MCF 10A (cell line): Measurements from ENCODE around the gene SRP54. TPM values are rescaled to one million over a fixed set of nuclear protein-coding genes. Genes with fewer than 3 reads are reported as not detected.

ENCODE experiments used
- BruUV-seq: library from RNA; stranded (reverse); fragments of 400-500 nt; replicated peaks from 2 replicates; lab custom pipeline; 2021; lab: Mats Ljungman, UMichigan
- CTCF ChIA-PET: fragments of 300-600 bp; sonication (Branson Sonifier 250); formaldehyde crosslinking; extraction: SDS; loops from one replicate; lab custom pipeline; 2021; ENCODE audit warnings: antibody characterized with exemption, inconsistent platforms; lab: Yijun Ruan, JAX
- POLR2A ChIA-PET: fragments of 300-600, 350-650 bp; sonication (Branson Sonifier 250); formaldehyde crosslinking; extraction: SDS; loops from one replicate; lab custom pipeline; 2020; ENCODE audit warnings: antibody characterized with exemption, inconsistent platforms; lab: Yijun Ruan, JAX
- DNase-seq: peaks from one replicate; pipeline ENCODE4 v3.0.0-alpha.2; 2018; ENCODE audit not compliant: unreplicated experiment
- H3K27ac Mint-ChIP-seq: one replicate; pipeline ENCODE4 v1.8.0; 2022; ENCODE audit warnings: mild to moderate bottlenecking, low read depth, mixed read lengths; ENCODE audit not compliant: unreplicated experiment
- H3K27me3 Mint-ChIP-seq: one replicate; pipeline ENCODE4 v1.8.0; 2022; ENCODE audit warnings: mixed read lengths; ENCODE audit not compliant: insufficient read depth, unreplicated experiment
- H3K36me3 Mint-ChIP-seq: one replicate; pipeline ENCODE4 v1.8.0; 2022; ENCODE audit warnings: mild to moderate bottlenecking, moderate library complexity, mixed read lengths; ENCODE audit not compliant: insufficient read depth, unreplicated experiment
- H3K4me1 Mint-ChIP-seq: one replicate; pipeline ENCODE4 v1.8.0; 2022; ENCODE audit warnings: mixed read lengths; ENCODE audit not compliant: insufficient read depth, unreplicated experiment
- H3K4me3 Mint-ChIP-seq: one replicate; pipeline ENCODE4 v1.8.0; 2022; ENCODE audit warnings: mild to moderate bottlenecking, moderate library complexity, mixed read lengths; ENCODE audit not compliant: unreplicated experiment
- H3K9me3 Mint-ChIP-seq: one replicate; pipeline ENCODE4 v1.8.0; 2022; ENCODE audit warnings: mixed read lengths; ENCODE audit not compliant: unreplicated experiment
- intact Hi-C: fragments of 100-400 bp; cut with micrococcal nuclease; formaldehyde crosslinking; loops from 2 replicates; pipeline ENCODE4 v1.14.1; 2022
- total RNA-seq: library from RNA; stranded (reverse); gene quantifications from 2 replicates; pipeline ENCODE4 v1.2.3, GENCODE V29; 2022
- TF ChIP-seq, protein P1 (sequence below): fragments of 200-600 bp; IDR thresholded peaks from one replicate; pipeline ENCODE4 v1.8.0; 2022; ENCODE audit warnings: antibody characterized with exemption, mild to moderate bottlenecking; ENCODE audit not compliant: unreplicated experiment

Gene SRP54
- total RNA-seq, 1 experiment from 2014 or later: 77.4 TPM

- CTCF ChIA-PET: no interaction called here
Observed at GRCh38 chr14:34971381-34971780, 11.4 kb upstream of the SRP54 start.

DNA sequence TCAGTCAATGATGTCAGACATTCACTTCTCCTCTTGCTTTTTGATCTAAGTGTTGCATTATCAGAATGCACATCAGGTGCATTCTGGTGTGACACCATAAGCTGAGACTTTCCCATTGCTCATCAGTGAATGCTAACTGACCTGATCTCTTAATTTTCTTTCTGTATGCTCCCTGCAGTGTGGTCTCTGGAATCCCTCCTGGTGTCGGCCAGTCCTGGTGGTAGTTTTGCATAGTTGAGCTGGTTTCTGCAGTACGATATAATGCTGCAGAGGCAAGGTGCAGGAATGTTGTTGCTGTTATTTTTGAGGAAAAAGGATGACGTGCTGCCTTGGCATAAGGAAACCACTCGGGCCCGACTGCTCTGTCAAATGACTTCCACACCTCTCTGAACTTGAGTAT is 11.0 kb upstream of the SRP54 start:
- intact Hi-C loops: no loop called here
- H3K4me1 Mint-ChIP-seq: peaks cover 9% of the 10 kb centered on the region
- no peak overlapping the region for H3K27ac Mint-ChIP-seq
- ChIA-PET CTCF (interaction anchor here (1.0 kb wide), 1 partner anchor 37 kb away, joined by 3 read pairs; no protein-coding TSS in a partner anchor), POLR2A (interaction anchor here (1.2 kb wide), 2 partner anchors 11 to 94 kb away, joined by 4 read pairs; partner anchors contain the start of gene SRP54)
- DNase-seq: no peak
- TF ChIP-seq, protein P1, sequence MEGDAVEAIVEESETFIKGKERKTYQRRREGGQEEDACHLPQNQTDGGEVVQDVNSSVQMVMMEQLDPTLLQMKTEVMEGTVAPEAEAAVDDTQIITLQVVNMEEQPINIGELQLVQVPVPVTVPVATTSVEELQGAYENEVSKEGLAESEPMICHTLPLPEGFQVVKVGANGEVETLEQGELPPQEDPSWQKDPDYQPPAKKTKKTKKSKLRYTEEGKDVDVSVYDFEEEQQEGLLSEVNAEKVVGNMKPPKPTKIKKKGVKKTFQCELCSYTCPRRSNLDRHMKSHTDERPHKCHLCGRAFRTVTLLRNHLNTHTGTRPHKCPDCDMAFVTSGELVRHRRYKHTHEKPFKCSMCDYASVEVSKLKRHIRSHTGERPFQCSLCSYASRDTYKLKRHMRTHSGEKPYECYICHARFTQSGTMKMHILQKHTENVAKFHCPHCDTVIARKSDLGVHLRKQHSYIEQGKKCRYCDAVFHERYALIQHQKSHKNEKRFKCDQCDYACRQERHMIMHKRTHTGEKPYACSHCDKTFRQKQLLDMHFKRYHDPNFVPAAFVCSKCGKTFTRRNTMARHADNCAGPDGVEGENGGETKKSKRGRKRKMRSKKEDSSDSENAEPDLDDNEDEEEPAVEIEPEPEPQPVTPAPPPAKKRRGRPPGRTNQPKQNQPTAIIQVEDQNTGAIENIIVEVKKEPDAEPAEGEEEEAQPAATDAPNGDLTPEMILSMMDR: no peak
- H3K36me3 Mint-ChIP-seq: peaks cover 21% of the 10 kb centered on the region
- H3K9me3 Mint-ChIP-seq: no peaks in the 10 kb centered on the region
- H3K27me3 Mint-ChIP-seq: no peaks in the 10 kb centered on the region
- no peak overlapping the region for H3K4me3 Mint-ChIP-seq
- BruUV-seq: no TSS peak

More at GRCh38 chr14:34971381-34971780, 11.4 kb upstream of the SRP54 start:
- H3K9me3 Mint-ChIP-seq: no peaks in the 10 kb centered on the region
- H3K4me1 Mint-ChIP-seq: peaks cover 9% of the 10 kb centered on the region
- BruUV-seq: no TSS peak
- peaks cover 24% of the 10 kb centered on the region for H3K36me3 Mint-ChIP-seq
- H3K27ac Mint-ChIP-seq: no peak overlapping the region
- H3K27me3 Mint-ChIP-seq: no peaks in the 10 kb centered on the region
- no peak for DNase-seq
- intact Hi-C loops: no loop called here
- no peak overlapping the region for H3K4me3 Mint-ChIP-seq
- TF ChIP-seq, protein P1: no peak
- POLR2A ChIA-PET: interaction anchor here (1.0 to 1.2 kb wide), 2 partner anchors 60 to 94 kb away, joined by 3 to 4 read pairs; no protein-coding TSS in a partner anchor

GRCh38 chr14:34978444-34978843 is 4.3 kb upstream of the SRP54 start:
- no TSS peak for BruUV-seq
- Mint-ChIP-seq H3K27me3 (no peaks in the 10 kb centered on the region), H3K36me3 (peaks cover 4% of the 10 kb centered on the region), H3K9me3 (no peaks in the 10 kb centered on the region), H3K27ac (no peak overlapping the region), H3K4me3 (no peak overlapping the region), H3K4me1 (no peaks in the 10 kb centered on the region)
- no peak for DNase-seq
- ChIA-PET POLR2A (interaction anchor here (5.4 to 7.1 kb wide), 2 partner anchors 101 to 106 kb away, joined by 36 to 266 read pairs; partner anchors contain the start of gene BAZ1A), CTCF (no interaction called here)
- intact Hi-C loops: no loop called here
- TF ChIP-seq, protein P1: no peak

DNA sequence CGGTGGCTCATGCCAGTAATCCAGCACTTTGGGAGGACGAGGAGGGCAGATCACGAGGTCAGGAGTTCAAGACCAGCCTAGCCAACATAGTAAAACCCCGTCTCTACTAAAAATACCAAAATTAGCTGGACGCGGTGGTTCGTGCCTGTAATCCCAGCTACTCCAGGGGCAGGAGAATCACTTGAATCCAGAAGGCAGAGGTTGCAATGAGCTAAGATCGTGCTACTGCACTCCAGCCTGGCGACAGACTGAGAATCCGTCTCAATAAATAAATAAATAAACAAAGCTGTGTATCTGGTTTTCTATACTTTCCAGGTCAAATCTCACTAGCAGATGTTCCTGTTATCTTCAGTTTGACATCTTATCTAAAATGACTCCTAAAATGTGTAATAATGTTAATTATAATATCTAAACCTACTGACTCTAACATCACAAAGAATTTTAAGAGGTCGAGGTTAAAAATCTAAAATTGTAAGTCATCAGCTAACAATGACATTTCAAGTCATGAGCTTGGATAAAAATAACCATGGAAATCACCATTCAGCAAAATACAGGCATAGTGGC is 2.4 kb upstream of the SRP54 start:
- no peak for DNase-seq
- ChIA-PET CTCF (interaction anchor here (0.7 to 2.4 kb wide), 4 partner anchors 106 to 434 kb away, joined by 3 to 17 read pairs (median 10); partner anchors contain the start of gene BAZ1A), POLR2A (interaction anchor here (0.6 to 7.1 kb wide), 16 partner anchors 9 to 424 kb away, joined by 3 to 266 read pairs (median 14); partner anchors contain the start of genes BAZ1A, FAM177A1, NFKBIA and PPP2R3C)
- TF ChIP-seq, protein P1: no peak
- Mint-ChIP-seq H3K4me1 (no peaks in the 10 kb centered on the region), H3K4me3 (no peak overlapping the region), H3K27me3 (no peaks in the 10 kb centered on the region), H3K36me3 (no peaks in the 10 kb centered on the region), H3K27ac (no peak overlapping the region), H3K9me3 (no peaks in the 10 kb centered on the region)
- no TSS peak for BruUV-seq
- intact Hi-C loops: no loop called here
